Lower leg skin (tissue), 3 donors: ENCODE results near the gene CLIC4.

Experiments
- CTCF ChIP-seq, 3 donors: fragments of 450-650 bp; IDR thresholded peaks; one replicate each; pipeline ENCODE4 v1.5.1; 2016; ENCODE audit warnings: antibody characterized with exemption in 3 of 3, mild to moderate bottlenecking in 3 of 3, moderate library complexity in 2 of 3
- POLR2A ChIP-seq, 2 donors: fragments of 450-650 bp; IDR thresholded peaks; one replicate each; pipeline ENCODE4 v1.6.1; 2016 to 2017; ENCODE audit warnings: antibody characterized with exemption in 2 of 2, mild to moderate bottlenecking in 1 of 2, moderate library complexity in 1 of 2

- no peak for TF ChIP-seq POLR2A (IDR thresholded peaks at IDR 0.05)
- no peak for TF ChIP-seq CTCF (IDR thresholded peaks at IDR 0.05)
These were observed 135.8 kb downstream of the CLIC4 start for GRCh38 chr1:24881034-24881433.
